Lung microvascular endothelial cell (primary cell): Measurements from ENCODE around the gene COBL. TPM values are rescaled to one million over a fixed set of nuclear protein-coding genes. Genes with fewer than 3 reads are reported as not detected.
"Not testable (repeated sequence)": the region's sequence is repeated elsewhere in the genome, so short reads cannot be mapped to it uniquely, and the experiment has no call there.

Experiments
- DNase-seq, 2 donors: peaks; one replicate each; pipeline versions ENCODE4 v3.0.0 to v3.0.0-alpha.2; 2010; ENCODE audit warnings: low read depth in 2 of 2
- total RNA-seq: library from RNA; depleted of rRNA; stranded (reverse); fragments of >200 nt; gene quantifications from 2 replicates; pipeline ENCODE4 v1.2.1, GENCODE V29; 2014

The COBL gene
- total RNA-seq, 1 donor from 2014 or later = not detected

DNA sequence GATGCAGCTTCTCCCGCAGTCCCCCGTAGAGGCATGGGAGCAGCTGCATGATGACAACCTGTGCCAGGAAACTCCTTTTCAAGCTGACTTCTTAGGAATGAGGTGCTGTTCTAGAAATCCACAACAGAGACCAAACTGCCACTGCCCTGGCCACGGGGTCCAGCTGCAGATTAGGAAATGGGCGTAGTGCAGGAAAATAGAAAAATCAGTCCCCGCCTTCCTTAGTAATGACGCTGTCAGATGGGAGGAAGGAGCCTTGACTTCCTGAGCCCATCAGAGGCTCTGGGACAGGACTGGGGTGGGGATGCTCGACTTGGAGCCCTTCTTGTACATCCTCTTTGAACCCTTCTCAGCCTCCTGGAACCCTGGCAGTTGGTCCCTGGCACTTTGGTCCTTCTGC lies 306.1 kb downstream of the COBL start:
- DNase-seq = peak in 1 of 2 donors; percentile 7

DNA sequence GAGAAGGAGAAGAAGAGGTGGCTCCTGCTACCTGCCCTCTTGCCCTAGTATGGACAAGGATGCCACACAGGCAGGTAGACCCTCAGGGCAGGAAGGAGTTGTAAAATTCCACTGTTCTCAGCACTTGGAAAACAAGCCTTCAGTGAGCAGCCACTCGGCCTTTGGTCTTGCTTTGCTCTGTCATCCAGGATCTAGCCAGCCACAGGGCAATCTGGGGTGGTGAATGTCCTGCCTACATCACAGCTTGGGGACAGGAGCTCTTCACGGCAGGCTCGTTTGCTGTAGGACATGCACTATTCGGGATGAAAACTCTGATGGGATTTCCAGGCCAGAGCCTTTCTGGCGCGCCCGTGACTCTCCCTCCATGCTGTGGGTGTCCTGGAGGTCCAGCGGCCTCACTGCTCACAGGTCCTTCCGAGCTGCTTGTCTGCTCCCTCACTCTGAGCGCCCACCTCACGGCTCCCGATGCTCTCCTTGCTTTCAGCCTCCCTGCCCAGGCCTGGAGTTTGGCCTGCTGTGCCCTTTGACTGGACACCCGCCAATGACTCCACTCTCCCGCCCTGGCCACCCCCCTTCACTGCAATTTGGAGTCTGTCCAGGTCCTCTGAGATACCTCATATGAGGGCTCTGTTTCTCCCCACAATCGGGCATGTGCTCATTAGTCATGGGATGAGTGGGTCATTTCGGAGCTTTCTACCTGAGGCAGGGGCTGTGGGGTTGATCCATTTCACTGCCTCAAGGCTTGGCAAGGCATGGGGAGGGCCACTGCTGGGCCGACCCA lies 306.7 kb downstream of the COBL start:
- peak in 1 of 2 donors; percentile 42 for DNase-seq

DNA sequence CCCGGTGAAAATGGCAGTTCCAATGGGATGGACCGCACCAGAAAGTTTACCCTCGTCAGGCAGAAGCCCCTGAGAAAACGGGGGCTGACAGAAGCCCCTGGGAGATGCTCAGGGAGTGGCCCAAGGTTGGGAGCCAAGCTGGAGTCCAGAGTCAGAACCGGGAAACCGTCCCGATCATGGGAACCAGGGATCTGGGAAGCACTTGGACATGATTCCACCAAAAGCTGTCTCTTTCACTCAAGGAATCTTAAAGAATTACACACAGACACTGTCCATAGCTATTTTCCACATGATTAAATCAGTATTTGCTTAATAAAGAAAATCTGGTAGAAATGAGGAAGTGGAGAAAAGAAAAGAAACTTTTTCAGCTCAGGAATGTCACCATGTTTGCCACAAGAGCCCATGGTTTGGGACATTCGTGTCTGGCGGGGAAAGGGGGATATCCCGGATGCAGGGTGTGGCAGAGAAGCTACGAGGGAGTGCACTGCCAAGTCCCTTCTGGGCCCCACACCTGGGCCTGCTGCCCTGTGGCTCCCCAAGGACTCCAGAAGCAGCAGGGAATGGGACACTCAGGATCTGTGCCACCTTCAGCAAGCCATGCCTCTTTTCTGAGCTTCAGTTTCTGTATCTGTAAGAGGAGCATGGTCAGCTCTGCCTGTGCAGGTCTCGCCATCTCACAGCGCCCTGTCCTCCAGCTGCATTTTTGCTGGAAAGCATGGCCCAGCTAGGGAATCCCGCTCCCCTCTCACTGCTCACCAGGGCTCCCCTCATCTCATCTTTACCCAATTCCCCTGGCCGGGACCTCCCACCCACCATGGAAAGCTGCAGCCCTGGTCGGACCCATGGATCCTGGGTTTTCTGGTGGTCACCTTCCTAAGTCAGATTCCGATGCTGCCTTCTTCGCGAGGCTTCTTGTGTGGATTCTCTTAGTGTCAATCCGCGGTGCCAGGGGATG lies 308.8 kb downstream of the COBL start:
- no peak for DNase-seq

DNA sequence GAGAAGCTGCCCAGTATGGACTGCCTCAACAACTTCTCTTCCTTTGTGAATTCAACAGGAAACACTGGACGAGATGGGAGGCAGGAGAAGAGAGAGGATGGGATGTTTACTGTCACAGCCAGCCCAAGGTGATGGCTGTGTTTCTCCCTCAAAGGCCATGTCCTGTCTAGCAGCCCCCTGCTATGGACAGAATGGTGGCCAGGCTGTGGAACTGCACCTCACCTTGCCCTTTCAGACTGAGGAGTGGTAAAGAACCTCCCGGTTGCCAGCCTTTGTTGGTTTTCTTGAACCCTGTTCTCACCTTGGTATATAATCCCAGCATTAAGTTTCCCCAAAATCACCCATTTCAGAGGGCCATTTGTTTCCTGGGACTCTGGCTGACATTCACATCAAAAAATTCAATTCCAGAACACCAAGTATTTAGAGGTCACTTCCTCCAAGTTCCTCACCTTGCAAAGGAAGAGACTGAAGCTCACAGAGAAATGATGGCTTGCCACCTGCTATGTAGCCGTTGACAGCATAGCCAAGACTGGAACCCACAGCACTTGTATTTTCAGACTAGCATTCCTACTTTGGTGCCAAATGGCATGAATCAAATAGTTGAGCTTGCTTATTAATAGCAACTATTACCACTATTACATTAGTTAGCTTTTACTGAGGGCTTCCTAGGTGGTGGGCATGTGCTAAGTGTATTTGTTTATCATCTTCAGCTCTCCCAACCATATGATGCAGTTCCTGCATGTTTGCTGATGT lies 309.9 kb downstream of the COBL start:
- no peak for DNase-seq

DNA sequence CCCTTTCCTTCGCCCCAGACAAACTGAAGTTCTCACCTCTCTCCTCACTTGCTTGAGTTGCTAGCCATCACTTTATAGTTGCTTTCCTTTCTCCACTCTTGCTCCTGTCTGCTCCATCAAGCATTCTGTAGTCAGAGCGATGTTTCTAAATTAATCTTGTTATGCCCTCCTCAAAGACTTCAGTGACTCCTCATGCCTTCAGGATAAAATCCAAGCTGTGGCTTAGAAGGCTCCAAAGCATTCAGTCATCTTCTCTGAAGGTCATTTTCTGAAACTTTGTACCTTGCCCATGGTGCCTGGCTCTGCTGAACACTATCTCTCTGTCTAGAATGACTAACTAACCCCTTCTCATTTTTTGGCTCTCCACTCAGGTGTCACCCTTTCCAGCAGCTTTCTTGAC lies 311.5 kb downstream of the COBL start:
- DNase-seq = no peak

DNA sequence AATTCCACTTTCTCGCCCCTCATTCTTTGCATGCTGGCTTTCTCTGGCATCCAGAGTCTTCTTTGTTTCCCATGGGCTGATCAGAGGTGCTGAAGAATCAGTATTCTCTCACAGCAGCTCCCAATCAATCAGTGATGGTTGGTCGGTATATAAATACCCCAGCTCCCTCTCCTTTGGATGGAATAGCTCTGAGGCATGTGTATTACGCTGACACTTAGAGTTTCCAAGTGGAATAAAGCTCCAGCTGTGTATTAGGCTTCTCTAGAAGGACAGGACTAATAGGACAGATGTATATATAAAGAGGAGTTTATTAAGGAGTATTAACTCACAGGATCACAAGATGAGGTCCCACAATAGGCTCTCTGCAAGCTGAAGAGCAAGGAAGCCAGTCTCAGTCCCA lies 315.7 kb downstream of the COBL start:
- DNase-seq = peak in 1 of 2 donors; percentile 10

DNA sequence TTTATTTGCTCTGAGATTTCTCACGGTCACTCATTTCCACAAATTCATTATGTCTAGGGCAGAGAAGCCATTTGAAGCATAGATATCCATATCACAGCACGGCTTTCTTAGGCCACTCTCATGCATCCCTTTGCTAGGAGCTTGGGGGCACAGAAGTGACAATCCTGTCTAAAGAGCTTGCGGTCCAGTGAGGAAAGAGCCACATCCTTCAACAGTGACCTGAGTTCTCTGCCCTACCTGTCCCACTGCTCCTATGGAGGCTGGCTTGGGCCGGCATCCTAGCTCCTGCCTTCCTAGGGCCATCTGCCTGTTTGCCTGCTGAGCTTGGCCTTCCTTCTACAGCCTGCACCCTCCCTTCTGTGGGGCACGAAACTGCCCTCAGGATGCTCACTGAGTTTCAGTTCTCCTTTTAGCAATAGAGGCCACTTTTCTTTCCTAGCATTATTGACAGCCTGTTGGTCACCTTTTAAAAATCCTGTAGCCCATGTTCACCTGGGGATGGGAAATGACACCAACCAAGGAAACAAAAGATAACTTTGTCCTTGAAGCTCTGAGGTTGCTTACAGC lies 321.8 kb downstream of the COBL start:
- DNase-seq = no peak

DNA sequence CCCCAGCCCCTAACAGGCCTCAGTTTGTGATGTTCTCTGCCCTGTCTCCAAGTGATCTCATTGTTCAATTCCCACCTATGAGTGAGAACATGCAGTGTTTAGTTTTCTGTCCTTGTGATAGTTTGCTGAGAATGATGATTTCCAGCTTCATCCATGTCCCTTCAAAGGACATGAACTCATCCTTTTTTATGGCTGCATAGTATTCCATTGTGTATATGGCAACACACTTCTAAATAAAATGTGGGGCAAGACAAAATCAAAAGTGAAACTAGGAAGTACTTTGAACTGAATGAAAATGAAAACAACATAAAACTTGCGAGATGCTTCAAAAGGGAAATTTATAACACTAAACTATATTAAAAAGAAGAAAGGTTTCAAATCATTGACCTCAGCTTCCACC lies 326.4 kb downstream of the COBL start:
- DNase-seq = not testable (repeated sequence)

DNA sequence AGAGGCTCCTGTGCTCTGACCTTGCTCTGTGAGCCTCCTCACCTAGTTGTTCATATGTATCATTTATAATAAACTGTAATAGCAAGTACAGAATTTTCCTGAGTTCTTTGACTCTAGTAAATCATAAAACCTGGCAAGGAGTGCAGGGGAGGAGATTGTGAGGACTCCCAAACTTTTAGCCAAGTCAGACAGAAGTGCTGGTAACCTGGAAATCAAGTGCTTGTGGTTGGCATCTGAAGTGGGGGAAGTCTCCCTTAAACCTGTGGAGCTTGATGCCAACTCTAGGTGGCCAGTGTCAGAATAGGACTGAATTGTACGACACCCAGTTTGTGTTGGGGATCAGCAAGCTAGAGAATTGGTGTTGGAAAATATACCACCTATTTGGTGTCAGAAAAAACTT lies 327.6 kb downstream of the COBL start:
- DNase-seq = no peak

DNA sequence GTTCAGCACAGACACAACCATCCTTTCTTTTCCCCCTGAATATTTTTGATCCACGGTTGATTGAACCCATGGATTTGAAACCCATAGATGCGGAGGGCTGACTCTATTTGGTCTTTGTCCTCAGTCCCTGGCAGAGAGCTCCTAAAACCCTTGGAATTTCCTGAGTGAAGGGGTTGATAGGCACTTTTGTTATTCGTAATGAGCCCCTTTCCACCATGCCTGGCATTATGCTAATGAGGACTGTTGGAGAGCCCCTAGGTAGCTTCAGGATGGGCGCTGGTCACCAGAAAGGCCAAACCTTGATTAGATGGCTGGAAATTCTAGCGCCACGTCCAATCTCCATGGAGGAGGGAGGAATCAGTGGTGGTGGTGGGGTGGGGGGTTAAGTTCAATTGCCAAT lies 328.1 kb downstream of the COBL start:
- no peak for DNase-seq

DNA sequence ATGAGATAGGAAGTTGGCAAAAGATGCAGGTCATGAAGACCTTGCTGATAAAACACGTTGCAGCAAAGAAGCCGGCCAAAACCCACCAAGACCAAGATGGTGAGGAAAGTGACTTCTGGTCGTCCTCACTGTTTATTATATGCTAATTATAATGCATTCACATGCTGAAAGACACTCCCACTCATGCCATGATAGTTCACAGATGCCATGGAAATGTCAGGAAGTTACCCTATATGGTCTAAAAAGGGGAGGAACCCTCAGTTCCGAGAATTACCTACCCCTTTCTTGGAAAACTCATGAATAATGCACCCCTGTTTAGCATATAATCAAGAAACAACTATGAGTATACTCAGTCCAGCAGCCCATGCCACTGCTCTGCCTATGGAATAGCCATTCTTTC lies 331.5 kb downstream of the COBL start:
- DNase-seq = no peak

DNA sequence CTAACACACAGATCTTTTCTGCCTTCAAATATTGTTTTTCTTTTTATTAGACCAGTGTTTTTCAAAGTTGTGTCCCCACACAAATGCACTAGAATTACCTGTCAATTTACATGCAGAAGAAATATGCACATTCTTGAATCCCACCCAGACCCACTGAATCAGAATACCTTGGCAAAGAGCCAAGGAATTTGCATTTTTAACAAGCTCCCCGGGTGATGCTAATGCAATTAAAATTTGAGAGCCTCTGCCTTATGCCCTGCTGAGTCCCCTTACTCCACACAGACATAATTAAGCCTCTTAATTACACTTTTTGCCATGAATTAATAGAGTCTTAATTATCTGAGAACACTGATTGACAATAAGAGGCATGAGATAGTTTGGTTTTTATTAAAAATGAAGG lies 332.8 kb downstream of the COBL start:
- DNase-seq = no peak

DNA sequence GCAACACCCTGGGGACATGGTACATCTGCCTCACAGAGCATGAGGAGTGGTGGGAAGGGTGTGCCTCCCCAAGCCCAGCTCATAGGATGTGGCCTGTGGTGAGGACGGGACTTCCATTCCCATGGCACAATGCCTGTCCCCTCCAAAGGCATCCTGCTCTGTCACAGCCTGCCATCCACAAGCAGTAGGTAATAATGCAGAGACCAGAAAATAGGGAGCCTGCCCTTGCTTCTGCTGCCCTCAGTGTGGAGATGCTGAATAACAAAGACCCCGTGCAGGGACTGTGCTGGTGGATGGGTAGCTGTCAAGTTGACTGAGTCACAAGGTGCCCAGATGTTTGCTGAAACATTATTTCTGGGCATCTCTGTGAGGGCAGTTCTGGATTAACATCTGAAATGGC lies 334.0 kb downstream of the COBL start:
- DNase-seq = peak; percentile 13 to 41

DNA sequence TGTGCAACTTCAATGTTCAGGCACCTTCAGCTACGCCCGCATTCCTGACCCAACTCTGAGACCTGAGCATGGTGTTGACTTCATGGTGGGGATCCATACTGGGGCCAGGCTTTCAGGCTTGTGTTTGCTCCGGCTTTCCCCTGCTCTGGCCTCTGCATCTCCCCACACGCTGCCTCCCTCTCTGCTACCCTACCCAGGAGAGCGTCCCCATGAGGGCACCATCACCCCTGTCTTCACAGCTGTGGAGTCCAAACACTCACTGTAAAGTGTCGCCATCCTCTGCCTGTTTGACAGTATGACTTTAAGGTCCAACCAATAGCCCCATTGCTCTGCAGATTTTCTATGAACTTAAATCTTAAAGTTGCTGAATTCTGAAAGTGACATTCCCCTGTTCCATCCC lies 334.9 kb downstream of the COBL start:
- DNase-seq = no peak

DNA sequence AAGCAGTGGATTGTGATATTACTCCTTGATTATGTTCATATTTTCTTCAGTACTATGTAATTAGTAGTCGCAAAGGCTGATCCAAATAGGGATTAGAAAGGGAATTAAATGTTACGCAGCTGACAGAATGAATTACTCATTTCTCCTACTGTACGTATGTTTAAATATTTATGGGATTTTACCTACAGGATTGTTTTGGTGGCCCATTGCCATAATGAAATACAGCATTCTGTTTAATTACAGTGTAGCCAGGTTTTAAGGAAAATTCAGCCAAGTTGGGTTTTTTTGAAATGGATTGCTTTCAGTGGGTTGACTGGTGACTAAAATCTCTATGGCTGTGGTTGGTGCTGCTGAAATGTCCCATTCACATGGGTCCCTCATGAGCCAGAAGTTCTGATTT lies 336.2 kb downstream of the COBL start:
- DNase-seq = no peak

DNA sequence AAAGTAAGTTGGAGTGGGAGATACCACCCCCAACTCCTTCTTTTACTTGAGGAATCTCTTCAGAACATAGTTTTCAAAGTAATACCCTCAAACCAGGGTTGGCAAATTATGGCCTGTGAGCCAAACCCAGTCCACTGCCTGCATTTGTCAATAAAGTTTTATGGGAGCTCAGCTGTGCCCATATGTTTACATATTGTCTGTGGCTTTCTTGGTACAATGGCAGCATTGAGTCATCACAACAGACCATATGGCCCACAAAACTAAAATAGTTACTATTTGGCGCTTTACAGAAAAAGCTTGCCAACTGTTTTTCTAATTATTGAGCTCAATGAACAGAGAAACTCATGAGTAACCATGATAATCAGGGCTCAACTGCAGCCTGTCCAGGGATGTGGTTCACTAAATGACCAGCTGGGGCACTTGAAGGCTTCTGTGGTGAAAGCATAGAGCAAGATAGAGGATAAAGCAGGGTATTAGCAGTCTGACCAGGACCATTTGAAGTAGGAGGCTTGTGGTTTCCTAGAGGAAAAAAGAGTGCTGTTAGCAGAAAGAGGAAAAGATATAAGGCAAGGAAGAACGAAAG lies 337.9 kb downstream of the COBL start:
- DNase-seq = no peak

DNA sequence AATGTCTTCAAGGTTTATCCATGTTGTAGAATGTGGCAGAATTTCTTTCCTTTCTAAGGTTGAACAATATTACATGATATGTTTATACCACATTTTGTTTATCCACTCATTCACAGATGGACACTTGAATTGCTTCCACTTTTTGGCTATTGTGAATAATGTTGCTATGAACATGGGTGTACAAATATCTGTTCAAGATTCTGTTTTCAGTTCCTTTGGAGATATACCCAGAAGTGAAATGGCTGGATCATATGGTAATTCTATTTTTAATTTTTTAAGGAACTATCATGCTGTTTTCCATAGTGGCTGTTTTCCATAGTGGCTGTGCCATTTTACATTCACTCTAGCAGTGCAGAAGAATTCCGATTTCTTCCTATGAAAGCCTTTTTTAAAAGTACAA lies 339.2 kb downstream of the COBL start:
- DNase-seq = no peak

DNA sequence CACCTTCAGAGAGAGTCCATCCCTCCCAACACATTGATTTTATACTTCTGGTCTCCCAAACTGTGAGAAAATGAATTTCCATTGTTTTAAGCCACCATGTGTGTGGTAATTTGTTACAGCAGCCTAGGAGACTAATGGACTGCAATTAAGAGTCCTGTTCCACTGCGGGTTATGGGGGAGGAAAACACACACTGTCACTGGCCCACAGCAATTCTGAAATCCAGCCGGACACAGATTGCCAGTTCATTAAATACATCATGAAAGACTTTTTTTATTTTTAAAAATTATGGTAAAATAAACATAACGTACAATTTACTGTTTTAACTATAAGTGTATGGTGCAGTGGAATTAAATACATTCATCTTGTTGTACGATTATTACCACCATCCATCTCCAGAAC lies 340.5 kb downstream of the COBL start:
- DNase-seq = no peak

DNA sequence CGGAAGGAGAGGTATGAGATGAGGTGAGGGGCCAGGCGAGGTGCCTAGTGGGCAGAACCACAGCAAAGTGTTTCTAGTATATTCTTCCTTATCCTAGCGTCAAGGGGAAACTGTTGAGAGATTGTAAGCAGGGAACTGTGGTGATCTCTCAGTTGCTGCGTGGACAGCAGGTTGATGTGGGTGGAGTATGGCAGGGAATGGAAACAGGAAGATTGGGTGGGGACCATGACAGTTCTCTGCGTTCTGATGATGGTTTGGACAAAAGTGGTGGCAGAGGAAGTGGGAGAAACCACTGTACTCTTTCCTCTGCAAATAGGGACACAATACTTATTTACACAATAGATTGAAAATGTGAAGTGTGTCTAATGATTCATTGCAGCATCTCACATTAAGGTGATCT lies 342.4 kb downstream of the COBL start:
- no peak for DNase-seq

DNA sequence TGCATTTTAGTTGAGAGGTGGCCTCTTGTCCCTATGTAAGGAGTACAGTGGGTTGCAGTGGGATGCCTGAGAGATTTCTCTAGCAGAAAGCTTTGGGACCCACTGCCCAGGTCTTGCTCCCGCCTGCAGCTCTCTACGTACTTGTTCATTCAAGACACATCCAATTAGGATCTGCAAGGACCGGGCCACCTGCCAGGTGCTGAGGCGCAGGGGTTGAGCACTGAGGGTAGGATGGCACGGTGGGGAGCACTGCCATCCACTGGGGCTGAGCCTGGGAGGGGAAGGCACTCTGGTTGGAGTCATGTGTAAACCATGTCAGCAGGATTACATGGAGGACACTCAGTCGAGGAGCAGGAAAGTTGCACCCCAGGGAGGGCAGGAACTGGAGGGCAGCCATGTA lies 342.8 kb downstream of the COBL start:
- no peak for DNase-seq

DNA sequence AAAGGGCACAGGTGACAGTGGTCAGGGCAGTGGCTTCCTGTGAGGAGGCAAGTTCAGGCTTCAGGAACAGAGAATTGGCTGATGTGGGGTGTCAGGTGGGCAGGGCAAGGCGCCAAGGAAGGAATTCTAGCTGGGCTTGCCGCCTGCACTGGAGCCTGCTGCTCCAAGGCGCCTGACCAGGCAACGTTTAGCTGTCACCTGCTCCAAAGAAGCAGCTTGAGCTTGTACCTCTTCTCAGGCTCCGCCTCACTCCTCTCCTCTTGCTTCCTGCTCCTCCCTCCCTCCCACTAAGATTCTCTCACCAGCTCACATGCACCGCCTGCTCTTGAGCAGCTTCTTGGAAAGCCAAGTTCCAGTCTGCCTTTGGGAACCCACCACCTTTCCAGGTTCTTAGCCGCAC lies 346.5 kb downstream of the COBL start:
- DNase-seq = no peak
